Measurements from ENCODE around the gene L2HGDH. TPM values are rescaled to one million over a fixed set of nuclear protein-coding genes. Genes with fewer than 3 reads are reported as not detected.

L2HGDH gene
- polyA plus RNA-seq, 2 of the 4 experiments (the other 2 are of a cell fraction): 14.5 to 18.1 TPM

DNA sequence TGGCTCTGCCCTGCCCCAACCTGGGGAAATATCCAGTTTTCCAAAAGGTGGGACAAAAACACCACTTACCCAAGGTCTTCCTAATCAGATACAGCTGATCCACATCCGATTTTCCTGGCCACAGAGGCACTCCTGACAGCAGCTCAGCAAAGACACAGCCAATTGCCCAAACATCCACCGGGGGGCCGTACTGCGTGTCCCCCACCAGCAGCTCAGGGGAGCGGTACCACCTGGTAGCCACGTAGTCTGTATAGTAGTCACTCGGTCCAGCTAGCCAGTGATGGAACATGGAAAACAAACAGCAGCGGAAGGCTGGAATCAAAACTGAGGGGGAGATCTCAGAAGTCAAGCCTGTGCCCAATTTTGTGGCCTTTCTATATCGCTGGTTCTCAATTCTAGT, 28.9 kb upstream of the L2HGDH start (continued):
- TF ChIP-seq, protein P1, sequence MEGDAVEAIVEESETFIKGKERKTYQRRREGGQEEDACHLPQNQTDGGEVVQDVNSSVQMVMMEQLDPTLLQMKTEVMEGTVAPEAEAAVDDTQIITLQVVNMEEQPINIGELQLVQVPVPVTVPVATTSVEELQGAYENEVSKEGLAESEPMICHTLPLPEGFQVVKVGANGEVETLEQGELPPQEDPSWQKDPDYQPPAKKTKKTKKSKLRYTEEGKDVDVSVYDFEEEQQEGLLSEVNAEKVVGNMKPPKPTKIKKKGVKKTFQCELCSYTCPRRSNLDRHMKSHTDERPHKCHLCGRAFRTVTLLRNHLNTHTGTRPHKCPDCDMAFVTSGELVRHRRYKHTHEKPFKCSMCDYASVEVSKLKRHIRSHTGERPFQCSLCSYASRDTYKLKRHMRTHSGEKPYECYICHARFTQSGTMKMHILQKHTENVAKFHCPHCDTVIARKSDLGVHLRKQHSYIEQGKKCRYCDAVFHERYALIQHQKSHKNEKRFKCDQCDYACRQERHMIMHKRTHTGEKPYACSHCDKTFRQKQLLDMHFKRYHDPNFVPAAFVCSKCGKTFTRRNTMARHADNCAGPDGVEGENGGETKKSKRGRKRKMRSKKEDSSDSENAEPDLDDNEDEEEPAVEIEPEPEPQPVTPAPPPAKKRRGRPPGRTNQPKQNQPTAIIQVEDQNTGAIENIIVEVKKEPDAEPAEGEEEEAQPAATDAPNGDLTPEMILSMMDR (IDR thresholded peaks at IDR 0.05): no peak

DNA sequence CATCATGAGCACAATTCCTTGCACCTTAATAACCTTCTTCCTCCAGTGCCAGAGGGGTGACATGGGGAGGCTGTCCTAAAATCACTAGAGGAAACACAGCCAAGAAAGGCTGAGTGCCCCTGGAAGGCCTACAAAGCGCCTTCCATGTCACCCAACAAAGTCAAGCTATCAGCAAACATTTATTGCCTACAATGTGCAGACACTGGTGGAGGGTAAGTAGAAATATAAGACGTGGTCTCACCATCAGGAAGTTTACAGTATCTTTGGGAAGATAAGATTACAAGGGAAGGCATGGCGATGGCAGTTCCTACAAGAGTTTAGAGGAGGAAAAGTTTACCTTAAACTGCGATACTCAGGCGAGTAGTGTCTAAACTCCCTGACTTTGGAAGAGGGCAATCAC, 28.0 kb upstream of the L2HGDH start:
- no peak overlapping the region for H3K4me3 ChIP-seq
- H3K4me2 ChIP-seq: no peak overlapping the region
- peaks cover 7% of the 10 kb centered on the region; the same call in 2 of the 3 replicates for H3K4me1 ChIP-seq
- DNase-seq (ENCODE audit: low read depth in 1 of 2, low spot score in 1 of 2) (no peak), FAIRE-seq (no peak), ATAC-seq (no peak)
- POLR2A ChIA-PET: interaction anchor here (0.6 kb wide), 1 partner anchor 188 kb away, joined by 3 read pairs; no protein-coding TSS in a partner anchor
- 87% methylated on average over 5 of the region's 5 CpGs for WGBS (ENCODE audit: missing lambda C conversion rate)
- no peak overlapping the region for H3K27ac ChIP-seq
- TF ChIP-seq POLR2AphosphoS2 (conservative IDR thresholded peaks at IDR 0.05; ENCODE audit: low read length) (no peak), PHF8 (IDR thresholded peaks at IDR 0.05; ENCODE audit: borderline replicate concordance, low read depth) (no peak), HOXB13 (CRISPR knock-in tag; IDR thresholded peaks at IDR 0.05; ENCODE audit: low read depth) (no peak), HOXB5 (CRISPR knock-in tag; IDR thresholded peaks at IDR 0.05) (no peak), CBX2 (IDR thresholded peaks at IDR 0.05; ENCODE audit: borderline replicate concordance, low read depth) (no peak), EHF (CRISPR knock-in tag; IDR thresholded peaks at IDR 0.05) (no peak), KDM1A (IDR thresholded peaks at IDR 0.05; ENCODE audit: low read depth) (no peak), GATA3 (IDR thresholded peaks at IDR 0.05; ENCODE audit: borderline replicate concordance) (no peak), EHMT2 (IDR thresholded peaks at IDR 0.05; ENCODE audit: low read depth) (no peak), RFX5 (IDR thresholded peaks at IDR 0.05) (no peak), CBX8 (IDR thresholded peaks at IDR 0.05) (no peak), RAD21 (conservative IDR thresholded peaks at IDR 0.05 in 1 of 2, IDR thresholded peaks at IDR 0.05 in 1 of 2) (no peak), KDM5A (IDR thresholded peaks at IDR 0.05) (no peak), JUNB (IDR thresholded peaks at IDR 0.05) (no peak), CHD2 (IDR thresholded peaks at IDR 0.05; ENCODE audit: low read length, partially characterized antibody) (no peak), RNF2 (IDR thresholded peaks at IDR 0.05; ENCODE audit: borderline replicate concordance, low read depth) (no peak)
- TF ChIP-seq, protein P2, sequence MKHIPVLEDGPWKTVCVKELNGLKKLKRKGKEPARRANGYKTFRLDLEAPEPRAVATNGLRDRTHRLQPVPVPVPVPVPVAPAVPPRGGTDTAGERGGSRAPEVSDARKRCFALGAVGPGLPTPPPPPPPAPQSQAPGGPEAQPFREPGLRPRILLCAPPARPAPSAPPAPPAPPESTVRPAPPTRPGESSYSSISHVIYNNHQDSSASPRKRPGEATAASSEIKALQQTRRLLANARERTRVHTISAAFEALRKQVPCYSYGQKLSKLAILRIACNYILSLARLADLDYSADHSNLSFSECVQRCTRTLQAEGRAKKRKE (CRISPR knock-in tag; IDR thresholded peaks at IDR 0.05; ENCODE audit: low read depth): no peak
- TF ChIP-seq, protein P3, sequence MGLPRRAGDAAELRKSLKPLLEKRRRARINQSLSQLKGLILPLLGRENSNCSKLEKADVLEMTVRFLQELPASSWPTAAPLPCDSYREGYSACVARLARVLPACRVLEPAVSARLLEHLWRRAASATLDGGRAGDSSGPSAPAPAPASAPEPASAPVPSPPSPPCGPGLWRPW (IDR thresholded peaks at IDR 0.05): no peak
- H3K9me3 ChIP-seq: no peaks in the 10 kb centered on the region
- CTCF ChIA-PET: interaction anchor here (1.5 kb wide), 1 partner anchor 19 kb away, joined by 4 read pairs; no protein-coding TSS in a partner anchor

DNA sequence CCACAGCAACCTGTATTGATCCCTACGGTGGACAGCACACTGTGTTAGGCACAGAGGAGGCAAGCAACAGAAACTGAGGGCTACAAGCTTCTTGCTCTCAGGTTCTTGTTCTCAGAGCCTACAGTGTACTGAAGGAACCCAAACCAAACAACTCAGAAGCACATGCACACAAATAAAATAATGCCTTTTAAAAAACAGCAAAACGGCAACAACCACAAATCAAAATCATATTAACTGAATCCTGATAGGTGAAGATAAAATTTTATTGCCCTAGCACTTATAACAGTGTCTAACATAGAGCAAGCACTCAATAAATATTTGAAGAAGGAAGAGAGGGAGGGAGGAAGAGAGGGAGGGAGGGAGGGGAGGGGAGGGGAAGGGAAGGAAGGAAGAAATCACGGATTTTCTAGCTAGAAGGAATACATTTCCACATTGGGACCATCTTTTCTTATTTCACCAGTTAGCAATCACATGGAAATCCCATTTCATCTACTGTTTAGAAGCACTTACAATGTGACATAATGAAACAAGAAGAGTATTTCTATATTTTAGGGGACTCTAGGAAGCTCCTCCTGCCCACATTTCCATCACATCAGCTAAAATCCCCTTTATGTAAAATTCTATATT, 27.3 kb upstream of the L2HGDH start:
- Histone ChIP-seq H3K27ac (no peak overlapping the region), H3K4me3 (no peak overlapping the region), H3K4me2 (no peak overlapping the region), H3K4me1 (peaks cover 7% of the 10 kb centered on the region; the same call in 2 of the 3 replicates), H3K9me3 (no peaks in the 10 kb centered on the region)
- TF ChIP-seq KDM1A (IDR thresholded peaks at IDR 0.05; ENCODE audit: low read depth): no peak
- no peak for TF ChIP-seq CHD2 (IDR thresholded peaks at IDR 0.05; ENCODE audit: low read length, partially characterized antibody)
- no peak for TF ChIP-seq ZC3H11A (IDR thresholded peaks at IDR 0.05)
- TF ChIP-seq TP53 (CRISPR knock-in tag; IDR thresholded peaks at IDR 0.05): no peak
- TF ChIP-seq, protein P4, sequence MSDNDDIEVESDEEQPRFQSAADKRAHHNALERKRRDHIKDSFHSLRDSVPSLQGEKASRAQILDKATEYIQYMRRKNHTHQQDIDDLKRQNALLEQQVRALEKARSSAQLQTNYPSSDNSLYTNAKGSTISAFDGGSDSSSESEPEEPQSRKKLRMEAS (IDR thresholded peaks at IDR 0.05): no peak
- TF ChIP-seq EP300 (IDR thresholded peaks at IDR 0.05): no peak
- TF ChIP-seq RARB (CRISPR knock-in tag; IDR thresholded peaks at IDR 0.05): no peak
- TF ChIP-seq EHF (CRISPR knock-in tag; IDR thresholded peaks at IDR 0.05): no peak
- no peak for TF ChIP-seq HOXA7 (CRISPR knock-in tag; IDR thresholded peaks at IDR 0.05)
- no peak for TF ChIP-seq FOSB (CRISPR knock-in tag; IDR thresholded peaks at IDR 0.05)
- WGBS (ENCODE audit: missing lambda C conversion rate): 91% methylated on average over 3 of the region's 3 CpGs
- DNase-seq (ENCODE audit: low read depth in 1 of 2, low spot score in 1 of 2) (no peak), ATAC-seq (no peak), FAIRE-seq (no peak)
- ChIA-PET POLR2A (interaction anchor here (0.6 kb wide), 1 partner anchor 189 kb away, joined by 3 read pairs; no protein-coding TSS in a partner anchor), CTCF (interaction anchor here (1.5 kb wide), 2 partner anchors 14 to 18 kb away, joined by 3 to 4 read pairs; no protein-coding TSS in a partner anchor)
